H1 (cell line): Measurements from ENCODE around the gene FOXP4. TPM values are rescaled to one million over a fixed set of nuclear protein-coding genes. Genes with fewer than 3 reads are reported as not detected.

ENCODE experiments used
- CTCF ChIA-PET: fragments of 300-600 bp; sonication (Branson Sonifier 250); formaldehyde crosslinking; loops from one replicate; lab custom pipeline; 2021; ENCODE audit not compliant: partially characterized antibody; lab: Charles Lee
- POLR2A ChIA-PET: fragments of 300-600 bp; sonication (Branson Sonifier 250); formaldehyde crosslinking; loops from one replicate; lab custom pipeline; 2021; ENCODE audit warnings: inconsistent platforms; ENCODE audit not compliant: partially characterized antibody; lab: Charles Lee
- DNase-seq, 2 experiments: peaks; one replicate each; pipeline versions ENCODE4 v3.0.0 to v3.0.0-alpha.2; 2010 to 2022; ENCODE audit warnings: low spot score in 2 of 2, low read depth in 1 of 2, mixed read lengths in 1 of 2
- FAIRE-seq: peaks from 2 replicates; lab custom pipeline; 2011; peaks lifted over from hg19 to GRCh38; lab: Jason Lieb, UNC
- H2AFZ ChIP-seq: 2 replicates; pipeline ENCODE4 v1.8.1; 2012; ENCODE audit warnings: low read length, inconsistent platforms
- H2AK5ac ChIP-seq: 2 replicates; pipeline ENCODE4 v1.6.1; 2013; ENCODE audit warnings: low read depth, low read length
- H2BK120ac ChIP-seq: replicated peaks from 2 replicates; pipeline ENCODE3; 2013; ENCODE audit warnings: low read depth, low read length, inconsistent platforms
- H2BK12ac ChIP-seq: 2 replicates; pipeline ENCODE4 v1.6.1; 2013; ENCODE audit warnings: low read depth, low read length
- H2BK15ac ChIP-seq: 2 replicates; pipeline ENCODE4 v1.6.1; 2013; ENCODE audit warnings: low read length
- H2BK20ac ChIP-seq: 2 replicates; pipeline ENCODE4 v1.6.1; 2013; ENCODE audit warnings: low read length
- H2BK5ac ChIP-seq: 2 replicates; pipeline ENCODE4 v1.6.1; 2013; ENCODE audit warnings: low read depth, low read length
- H3K14ac ChIP-seq: 2 replicates; pipeline ENCODE4 v1.6.1; 2013; ENCODE audit warnings: inconsistent platforms; ENCODE audit not compliant: insufficient read length
- H3K18ac ChIP-seq: 2 replicates; pipeline ENCODE4 v1.6.1; 2013; ENCODE audit warnings: low read length; ENCODE audit errors: extremely low read depth
- H3K23ac ChIP-seq: 2 replicates; pipeline ENCODE4 v1.6.1; 2013; ENCODE audit warnings: inconsistent platforms; ENCODE audit not compliant: insufficient read length
- H3K23me2 ChIP-seq: 2 replicates; pipeline ENCODE4 v1.6.1; 2013; ENCODE audit warnings: low read depth, low read length
- H3K27ac ChIP-seq: 2 replicates; pipeline ENCODE4 v1.6.1; 2011; ENCODE audit warnings: low read depth, low read length, inconsistent platforms
- H3K27me3 ChIP-seq, 4 experiments: replicated peaks in 1 of 4; 1 replicate in 1 of 4; 2 replicates in 3 of 4; pipeline versions ENCODE4 v1.6.1 to v1.8.1; 2011 to 2013; ENCODE audit warnings: low read length in 3 of 4, mild to moderate bottlenecking in 3 of 4, inconsistent platforms in 2 of 4, mixed read lengths in 2 of 4, moderate library complexity in 1 of 4; ENCODE audit not compliant: control insufficient read depth in 3 of 4, insufficient read depth in 3 of 4; ENCODE audit errors: extremely low read depth in 1 of 4
- H3K36me3 ChIP-seq, 4 experiments: 2 replicates each; pipeline versions ENCODE4 v1.6.1 to v1.8.1; 2011 to 2013; ENCODE audit warnings: mild to moderate bottlenecking in 4 of 4, low read length in 3 of 4, moderate library complexity in 2 of 4, control low read depth in 1 of 4, inconsistent platforms in 1 of 4; ENCODE audit not compliant: insufficient read depth in 4 of 4, control insufficient read depth in 2 of 4
- H3K4ac ChIP-seq: replicated peaks from 2 replicates; pipeline ENCODE3; 2013; ENCODE audit warnings: low read length, low read depth, mixed read lengths, inconsistent platforms; ENCODE audit not compliant: insufficient read length
- H3K4me1 ChIP-seq, 4 experiments: replicated peaks in 1 of 4; 1 replicate in 1 of 4; 2 replicates in 3 of 4; pipeline versions ENCODE4 v1.6.1 to v1.8.1; 2011 to 2013; ENCODE audit warnings: low read length in 3 of 4, inconsistent platforms in 2 of 4, mixed read lengths in 1 of 4; ENCODE audit not compliant: insufficient read depth in 4 of 4, control insufficient read depth in 3 of 4
- H3K4me2 ChIP-seq, 2 experiments: 2 replicates each; pipeline versions ENCODE4 v1.6.1 to v1.8.1; 2011 to 2013; ENCODE audit warnings: low read depth in 2 of 2, low read length in 2 of 2, control low read depth in 1 of 2, inconsistent platforms in 1 of 2, mild to moderate bottlenecking in 1 of 2; ENCODE audit not compliant: insufficient read depth in 1 of 2
- H3K4me3 ChIP-seq, 4 experiments: fragments of 200-600, 300-600 bp in 1 of 4; sonication (generic), shearing (Covaris generic), sonication (Bioruptor Twin) in 1 of 4; 2 replicates each; pipeline versions ENCODE4 v1.5.1 to v1.8.1; 2011 to 2016; ENCODE audit warnings: low read length in 4 of 4, low read depth in 3 of 4, control low read depth in 2 of 4, inconsistent platforms in 2 of 4, mild to moderate bottlenecking in 2 of 4, mixed read lengths in 1 of 4, moderate library complexity in 1 of 4; ENCODE audit not compliant: insufficient read depth in 2 of 4; ENCODE audit errors: extremely low read depth in 1 of 4
- H3K56ac ChIP-seq: replicated peaks from 2 replicates; pipeline ENCODE3; 2013; ENCODE audit warnings: low read depth, mild to moderate bottlenecking, mixed read lengths, low read length, inconsistent platforms; ENCODE audit not compliant: insufficient read length
- H3K79me1 ChIP-seq: 2 replicates; pipeline ENCODE4 v1.6.1; 2013; ENCODE audit warnings: low read depth, low read length, control low read depth
- H3K79me2 ChIP-seq, 2 experiments: 2 replicates each; pipeline versions ENCODE4 v1.6.1 to v1.8.1; 2012 to 2013; ENCODE audit warnings: low read length in 2 of 2, mild to moderate bottlenecking in 2 of 2, inconsistent platforms in 1 of 2; ENCODE audit not compliant: insufficient read depth in 2 of 2, control insufficient read depth in 1 of 2
- H3K9ac ChIP-seq, 4 experiments: replicated peaks in 1 of 4; 1 replicate in 1 of 4; 2 replicates in 3 of 4; pipeline versions ENCODE4 v1.6.1 to v1.8.1; 2011 to 2013; ENCODE audit warnings: low read depth in 3 of 4, low read length in 3 of 4, control low read depth in 2 of 4, mild to moderate bottlenecking in 2 of 4, moderate library complexity in 2 of 4, inconsistent platforms in 1 of 4; ENCODE audit errors: extremely low read depth in 1 of 4
- H3K9me3 ChIP-seq, 2 experiments: 2 replicates each; pipeline versions ENCODE4 v1.6.1 to v1.8.1; 2012 to 2013; ENCODE audit warnings: mild to moderate bottlenecking in 2 of 2, moderate library complexity in 2 of 2, control low read depth in 1 of 2, inconsistent platforms in 1 of 2, low read depth in 1 of 2, low read length in 1 of 2, mixed read lengths in 1 of 2; ENCODE audit not compliant: insufficient read depth in 2 of 2
- H4K20me1 ChIP-seq, 2 experiments: replicated peaks in 1 of 2; 2 replicates each; pipeline versions ENCODE3 to v1.8.1; 2011 to 2013; ENCODE audit warnings: inconsistent platforms in 2 of 2, low read length in 2 of 2, mild to moderate bottlenecking in 1 of 2; ENCODE audit not compliant: insufficient read depth in 2 of 2, control insufficient read depth in 1 of 2
- H4K5ac ChIP-seq: 2 replicates; pipeline ENCODE4 v1.6.1; 2013; ENCODE audit warnings: low read length, low read depth, mixed read lengths, inconsistent platforms; ENCODE audit not compliant: insufficient read length
- H4K8ac ChIP-seq: 2 replicates; pipeline ENCODE4 v1.8.0; 2013; ENCODE audit warnings: mild to moderate bottlenecking, moderate library complexity, low read length, inconsistent platforms; ENCODE audit not compliant: insufficient read depth; ENCODE audit errors: extremely low read depth
- H4K91ac ChIP-seq: replicated peaks from 2 replicates; pipeline ENCODE3; 2013; ENCODE audit warnings: low read length, mixed read lengths, inconsistent platforms; ENCODE audit not compliant: insufficient read length
- GABPA ChIP-seq: IDR thresholded peaks from 2 replicates; pipeline ENCODE4 v1.6.1; 2011; ENCODE audit warnings: mild to moderate bottlenecking, low read length, moderate library complexity, borderline replicate concordance; ENCODE audit not compliant: insufficient read depth
- JUN ChIP-seq: IDR thresholded peaks from 2 replicates; pipeline ENCODE4 v1.6.1; 2011; ENCODE audit warnings: low read depth, mild to moderate bottlenecking, improper control_type of control experiment, low read length
- MAFK ChIP-seq: IDR thresholded peaks from 2 replicates; pipeline ENCODE4 v1.6.1; 2012; ENCODE audit warnings: low read depth, mild to moderate bottlenecking, improper control_type of control experiment, low read length
- NRF1 ChIP-seq: IDR thresholded peaks from 2 replicates; pipeline ENCODE4 v1.6.1; 2011; ENCODE audit warnings: mild to moderate bottlenecking, low read depth, low read length, improper control_type of control experiment
- POLR2AphosphoS5 ChIP-seq: IDR thresholded peaks from 2 replicates; pipeline ENCODE4 v1.6.1; 2011; ENCODE audit warnings: low read depth, low read length
- RBBP5 ChIP-seq: IDR thresholded peaks from 2 replicates; pipeline ENCODE4 v1.7.1; 2012; ENCODE audit warnings: low read depth, mild to moderate bottlenecking, inconsistent platforms, low read length, moderate library complexity, borderline replicate concordance
- RNF2 ChIP-seq: fragments of 200-900, 300-1000 bp; sonication (generic); IDR thresholded peaks from 2 replicates; pipeline ENCODE4 v1.7.1; 2016; ENCODE audit warnings: borderline replicate concordance, low read depth, mild to moderate bottlenecking, antibody characterized with exemption, low read length; ENCODE audit not compliant: poor library complexity, severe bottlenecking; ENCODE audit errors: missing control alignments
- SAP30 ChIP-seq: fragments of 300-600 bp; sonication (generic); IDR thresholded peaks from 2 replicates; pipeline ENCODE4 v1.7.1; 2012; ENCODE audit warnings: low read length, moderate library complexity, mild to moderate bottlenecking, inconsistent platforms; ENCODE audit not compliant: insufficient read depth, insufficient replicate concordance
- SIRT6 ChIP-seq: IDR thresholded peaks from one replicate; pipeline ENCODE4 v1.7.1; 2012; ENCODE audit warnings: low read length, inconsistent platforms
- SP2 ChIP-seq: IDR thresholded peaks from 2 replicates; pipeline ENCODE4 v1.6.1; 2012; ENCODE audit warnings: mild to moderate bottlenecking, low read length, inconsistent platforms
- ZNF274 ChIP-seq: IDR thresholded peaks from 2 replicates; pipeline ENCODE4 v1.7.0; 2012; ENCODE audit warnings: low read length, borderline replicate concordance; ENCODE audit errors: extremely low read depth
- WGBS, 2 experiments: shearing (Covaris generic) in 1 of 2; methylation state at CpG; one replicate each; pipeline versions ENCODE4 v1.1.6 to v1.1.7; 2013 to 2015; ENCODE audit warnings: low lambda C conversion rate in 2 of 2, mixed read lengths in 2 of 2, inconsistent platforms in 1 of 2, low coverage in 1 of 2, missing lambda C conversion rate in 1 of 2; ENCODE audit not compliant: insufficient replicate concordance in 2 of 2, insufficient coverage in 1 of 2, insufficient read length in 1 of 2; ENCODE audit errors: extremely low coverage in 1 of 2, missing lambda C conversion rate in 1 of 2; 5-methylcytosine and 5-hydroxymethylcytosine counted together
- polyA plus RNA-seq, 7 experiments: library from polyadenylated mRNA; depleted of rRNA in 3 of 7; stranded (reverse) in 5 of 7; unstranded in 2 of 7; fragments of >200 nt in 5 of 7; fragments of 200-250 nt in 2 of 7; gene quantifications; 1 replicate in 5 of 7; 2 replicates in 1 of 7; 4 replicates in 1 of 7; pipeline versions ENCODE4 v1.2.1 to v1.2.3, GENCODE V29; 2011 to 2013; ENCODE audit warnings: missing spikeins in 2 of 7, mixed read lengths in 2 of 7
- total RNA-seq: library from RNA; stranded (reverse); fragmentation: NEBNext Ultra II Directional; extraction: Animal tissue kit (Norgen Biotek cat#: 25700); gene quantifications from 2 replicates; pipeline ENCODE4 v1.2.1, GENCODE V29; 2021
- TF ChIP-seq, protein P1 (sequence below): IDR thresholded peaks from 2 replicates; pipeline ENCODE4 v1.6.1; 2011; ENCODE audit warnings: low read depth, mild to moderate bottlenecking, low read length; ENCODE audit not compliant: insufficient read depth
- TF ChIP-seq, protein P2 (sequence below): IDR thresholded peaks from 2 replicates; pipeline ENCODE4 v1.6.1; 2012; ENCODE audit warnings: inconsistent platforms

The FOXP4 gene
- total and polyA plus RNA-seq, 2 of the 8 experiments (the other 6 are each of a cell fraction or from before 2014, with no cell fraction given) = 4.8 to 13.3 TPM

DNA sequence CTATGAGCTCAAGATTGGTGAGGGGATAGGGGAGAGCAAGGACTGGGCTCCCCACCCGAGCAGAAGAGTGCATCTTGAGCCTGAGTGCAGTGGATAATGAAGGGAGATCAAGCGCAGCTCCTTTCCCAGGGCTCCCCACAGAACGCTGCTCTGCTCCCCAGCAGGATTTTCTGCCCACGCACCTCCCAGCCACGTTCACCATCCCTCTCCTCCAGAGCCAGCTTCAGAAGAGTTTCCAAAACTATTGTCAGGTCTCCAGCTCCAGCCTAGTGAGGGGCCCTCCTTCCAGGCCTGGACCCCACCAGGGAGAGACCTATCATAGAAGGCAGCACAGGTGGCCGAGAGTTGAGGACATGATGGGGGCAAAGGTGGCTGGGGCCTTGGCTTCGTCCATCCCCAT lies 34.5 kb downstream of the FOXP4 start:
- 90% methylated on average over 7 of the region's 7 CpGs; no CpG with 5 or more reads in 1 of the 2 experiments for WGBS, 2 experiments
- Histone ChIP-seq H3K4ac (no peak overlapping the region), H2AFZ (no peak overlapping the region), H2BK120ac (no peak overlapping the region), H3K4me1 (peaks cover 19 to 52% (median 35%) of the 10 kb centered on the region in 4 experiments), H3K18ac (no peak overlapping the region), H3K79me1 (no peaks in the 10 kb centered on the region), H3K27ac (no peak overlapping the region), H3K9me3 (no peaks in the 10 kb centered on the region), H4K5ac (no peak overlapping the region), H3K9ac (no peak overlapping the region), H4K8ac (no peak overlapping the region), H3K23me2 (no peaks in the 10 kb centered on the region), H3K23ac (no peak overlapping the region), H2BK5ac (no peak overlapping the region), H3K36me3 (no peaks in the 10 kb centered on the region), H2BK15ac (0 out of 2 replicates have a peak overlapping the region, but pooled peaks have one; percentile 65), H3K4me3 (no peak overlapping the region), H3K4me2 (no peak overlapping the region), H3K56ac (no peak overlapping the region), H3K79me2 (no peaks in the 10 kb centered on the region), H2AK5ac (no peak overlapping the region), H2BK20ac (no peak overlapping the region), H4K20me1 (peaks cover 0 to 5% of the 10 kb centered on the region in 2 experiments), H3K27me3 (no peaks in the 10 kb centered on the region), H3K14ac (no peak overlapping the region), H4K91ac (no peak overlapping the region), H2BK12ac (no peak overlapping the region)
- ChIA-PET CTCF (interaction anchor here (0.6 to 27.7 kb wide), 9 partner anchors 9 to 213 kb away, joined by 3 to 361 read pairs (median 6); no protein-coding TSS in a partner anchor), POLR2A (no interaction called here)
- DNase-seq = no peak
- no peak for FAIRE-seq
- no peak for TF ChIP-seq ZNF274
- TF ChIP-seq MAFK = no peak
- TF ChIP-seq JUN = no peak
- no peak for TF ChIP-seq GABPA
- TF ChIP-seq SP2 = no peak
- no peak for TF ChIP-seq RNF2
- TF ChIP-seq NRF1 = no peak
- TF ChIP-seq SAP30 = no peak
- TF ChIP-seq, protein P1, sequence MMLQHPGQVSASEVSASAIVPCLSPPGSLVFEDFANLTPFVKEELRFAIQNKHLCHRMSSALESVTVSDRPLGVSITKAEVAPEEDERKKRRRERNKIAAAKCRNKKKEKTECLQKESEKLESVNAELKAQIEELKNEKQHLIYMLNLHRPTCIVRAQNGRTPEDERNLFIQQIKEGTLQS = no peak
- TF ChIP-seq, protein P2, sequence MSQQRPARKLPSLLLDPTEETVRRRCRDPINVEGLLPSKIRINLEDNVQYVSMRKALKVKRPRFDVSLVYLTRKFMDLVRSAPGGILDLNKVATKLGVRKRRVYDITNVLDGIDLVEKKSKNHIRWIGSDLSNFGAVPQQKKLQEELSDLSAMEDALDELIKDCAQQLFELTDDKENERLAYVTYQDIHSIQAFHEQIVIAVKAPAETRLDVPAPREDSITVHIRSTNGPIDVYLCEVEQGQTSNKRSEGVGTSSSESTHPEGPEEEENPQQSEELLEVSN = no peak
- no peak for TF ChIP-seq SIRT6
- no peak for TF ChIP-seq RBBP5
- no peak for TF ChIP-seq POLR2AphosphoS5
